Nephron progenitor cell (in vitro differentiated cells): ENCODE data around the gene SMAD3.

Experiments
- DNase-seq: peaks from one replicate; pipeline ENCODE4 v3.0.0; 2021
- H3K27ac Mint-ChIP-seq: 2 replicates; pipeline ENCODE4 v1.8.0; 2021; ENCODE audit warnings: mild to moderate bottlenecking, moderate library complexity, mixed read lengths
- H3K27me3 Mint-ChIP-seq: 2 replicates; pipeline ENCODE4 v1.8.0; 2021; ENCODE audit warnings: mild to moderate bottlenecking, low read depth, mixed read lengths; ENCODE audit not compliant: poor library complexity
- H3K36me3 Mint-ChIP-seq: 2 replicates; pipeline ENCODE4 v1.8.0; 2021; ENCODE audit warnings: low read depth, mixed read lengths
- H3K4me1 Mint-ChIP-seq: 2 replicates; pipeline ENCODE4 v1.8.0; 2021; ENCODE audit warnings: mixed read lengths
- H3K4me3 Mint-ChIP-seq: 2 replicates; pipeline ENCODE4 v1.8.0; 2021; ENCODE audit warnings: mild to moderate bottlenecking, moderate library complexity, mixed read lengths
- H3K9me3 Mint-ChIP-seq: 2 replicates; pipeline ENCODE4 v1.8.0; 2021; ENCODE audit warnings: mild to moderate bottlenecking, moderate library complexity, mixed read lengths
- TF ChIP-seq, protein P1 (sequence below): fragments of 200-600 bp; sonication (generic); IDR thresholded peaks from 2 replicates; pipeline ENCODE4 v1.5.0; 2021; ENCODE audit warnings: antibody characterized with exemption

The SMAD3 gene

DNA sequence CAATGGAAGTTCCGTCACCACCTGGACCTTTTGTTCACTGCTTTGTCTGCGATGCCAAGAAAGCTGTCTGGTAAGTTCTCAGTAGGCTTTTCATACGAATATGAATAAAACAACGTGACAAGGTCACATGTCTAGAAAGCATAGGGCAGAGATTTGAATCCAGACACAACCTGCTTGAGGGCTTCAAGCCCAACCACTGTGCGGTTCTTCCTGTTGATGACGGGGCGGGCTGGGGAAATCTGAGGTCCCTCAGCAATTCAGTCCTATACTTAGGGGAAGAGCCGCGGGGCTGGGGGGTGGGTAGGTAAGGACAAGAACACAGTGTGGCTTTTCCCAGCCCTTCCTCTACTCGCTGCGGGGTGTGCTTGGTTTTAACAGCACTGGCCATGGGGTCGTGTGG is 32.4 kb upstream of the SMAD3 start:
- H3K27ac Mint-ChIP-seq = no peak overlapping the region
- no peak overlapping the region for H3K4me3 Mint-ChIP-seq
- TF ChIP-seq, protein P1, sequence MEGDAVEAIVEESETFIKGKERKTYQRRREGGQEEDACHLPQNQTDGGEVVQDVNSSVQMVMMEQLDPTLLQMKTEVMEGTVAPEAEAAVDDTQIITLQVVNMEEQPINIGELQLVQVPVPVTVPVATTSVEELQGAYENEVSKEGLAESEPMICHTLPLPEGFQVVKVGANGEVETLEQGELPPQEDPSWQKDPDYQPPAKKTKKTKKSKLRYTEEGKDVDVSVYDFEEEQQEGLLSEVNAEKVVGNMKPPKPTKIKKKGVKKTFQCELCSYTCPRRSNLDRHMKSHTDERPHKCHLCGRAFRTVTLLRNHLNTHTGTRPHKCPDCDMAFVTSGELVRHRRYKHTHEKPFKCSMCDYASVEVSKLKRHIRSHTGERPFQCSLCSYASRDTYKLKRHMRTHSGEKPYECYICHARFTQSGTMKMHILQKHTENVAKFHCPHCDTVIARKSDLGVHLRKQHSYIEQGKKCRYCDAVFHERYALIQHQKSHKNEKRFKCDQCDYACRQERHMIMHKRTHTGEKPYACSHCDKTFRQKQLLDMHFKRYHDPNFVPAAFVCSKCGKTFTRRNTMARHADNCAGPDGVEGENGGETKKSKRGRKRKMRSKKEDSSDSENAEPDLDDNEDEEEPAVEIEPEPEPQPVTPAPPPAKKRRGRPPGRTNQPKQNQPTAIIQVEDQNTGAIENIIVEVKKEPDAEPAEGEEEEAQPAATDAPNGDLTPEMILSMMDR = no peak
- H3K36me3 Mint-ChIP-seq = no peaks in the 10 kb centered on the region
- DNase-seq = no peak
- H3K4me1 Mint-ChIP-seq = peaks cover 25% of the 10 kb centered on the region
- peaks cover 7% of the 10 kb centered on the region for H3K27me3 Mint-ChIP-seq
- H3K9me3 Mint-ChIP-seq = no peaks in the 10 kb centered on the region

- Mint-ChIP-seq H3K9me3 (no peaks in the 10 kb centered on the region), H3K27me3 (peaks cover 7% of the 10 kb centered on the region), H3K4me3 (peak overlapping the region; percentile 74), H3K27ac (no peak overlapping the region), H3K4me1 (peaks cover 25% of the 10 kb centered on the region), H3K36me3 (no peaks in the 10 kb centered on the region)
- DNase-seq = peak; percentile 43
- TF ChIP-seq, protein P1 = no peak
Observed at GRCh38 chr15:67033571-67034044, 31.8 kb upstream of the SMAD3 start.

DNA sequence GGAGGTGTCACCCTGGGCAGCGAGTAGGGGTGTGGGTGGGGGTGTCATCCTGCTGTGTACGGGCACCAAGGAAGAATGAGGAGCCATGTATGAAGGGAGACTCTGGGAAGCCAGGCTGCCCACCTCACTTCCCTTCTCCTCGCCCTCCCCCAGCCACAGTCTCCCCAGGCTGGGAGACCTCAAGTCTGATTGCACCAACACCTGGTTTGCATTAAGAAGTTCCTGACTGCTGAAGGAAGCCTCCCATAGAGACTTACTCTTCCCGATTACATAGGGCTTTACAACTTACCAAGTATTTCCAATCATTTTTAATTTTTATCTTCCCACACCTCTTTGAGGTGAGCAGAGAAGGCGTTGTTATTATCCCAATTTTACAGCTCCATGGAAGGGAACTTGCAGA is 29.5 kb upstream of the SMAD3 start:
- no peaks in the 10 kb centered on the region for H3K9me3 Mint-ChIP-seq
- H3K36me3 Mint-ChIP-seq = no peaks in the 10 kb centered on the region
- TF ChIP-seq, protein P1 = no peak
- no peak overlapping the region for H3K4me3 Mint-ChIP-seq
- H3K27ac Mint-ChIP-seq = no peak overlapping the region
- peaks cover 9% of the 10 kb centered on the region for H3K27me3 Mint-ChIP-seq
- peaks cover 25% of the 10 kb centered on the region for H3K4me1 Mint-ChIP-seq
- no peak for DNase-seq

GRCh38 chr15:67036775-67037555 is 28.4 kb upstream of the SMAD3 start:
- H3K4me1 Mint-ChIP-seq = peaks cover 27% of the 10 kb centered on the region
- H3K27me3 Mint-ChIP-seq = peaks cover 9% of the 10 kb centered on the region
- no peaks in the 10 kb centered on the region for H3K36me3 Mint-ChIP-seq
- H3K27ac Mint-ChIP-seq = no peak overlapping the region
- TF ChIP-seq, protein P1 = no peak
- no peak overlapping the region for H3K4me3 Mint-ChIP-seq
- H3K9me3 Mint-ChIP-seq = no peaks in the 10 kb centered on the region
- DNase-seq = no peak

GRCh38 chr15:67037694-67038093 is 27.7 kb upstream of the SMAD3 start:
- Mint-ChIP-seq H3K4me1 (peaks cover 35% of the 10 kb centered on the region), H3K9me3 (no peaks in the 10 kb centered on the region), H3K36me3 (no peaks in the 10 kb centered on the region), H3K27me3 (peaks cover 9% of the 10 kb centered on the region), H3K4me3 (no peak overlapping the region), H3K27ac (no peak overlapping the region)
- no peak for DNase-seq
- TF ChIP-seq, protein P1 = no peak

GRCh38 chr15:67038736-67039135 is 26.7 kb upstream of the SMAD3 start:
- Mint-ChIP-seq H3K9me3 (no peaks in the 10 kb centered on the region), H3K4me1 (peaks cover 41% of the 10 kb centered on the region), H3K4me3 (no peak overlapping the region), H3K27me3 (peaks cover 9% of the 10 kb centered on the region), H3K36me3 (no peaks in the 10 kb centered on the region), H3K27ac (peak overlapping the region; percentile 56)
- TF ChIP-seq, protein P1 = no peak
- no peak for DNase-seq
